ENCODE measurements around the gene TULP4.
A peak's percentile ranks its signal among the peaks of the same experiment; 100 is the strongest.

Gene TULP4

DNA sequence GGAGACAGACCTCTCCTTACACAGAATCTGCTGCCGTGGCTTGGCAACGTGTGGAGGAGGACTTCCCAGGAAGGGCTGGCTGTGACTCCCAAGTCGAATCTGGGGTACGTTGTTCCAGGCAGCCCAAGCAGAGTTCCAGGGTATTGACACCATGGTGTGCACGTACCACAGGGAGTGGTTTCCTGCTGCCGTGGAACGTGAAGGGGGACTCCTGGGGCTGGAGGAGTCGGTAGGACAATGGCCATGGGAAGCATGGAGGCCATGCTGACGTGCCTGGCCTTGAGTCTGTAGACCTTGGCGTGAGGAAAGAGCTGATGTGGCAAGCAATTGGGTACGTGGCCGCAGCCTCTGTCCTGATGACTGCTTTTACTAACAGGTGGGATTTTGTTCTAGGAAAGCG lies 119.3 kb downstream of the TULP4 start:
- H3K4me1 ChIP-seq (ENCODE audit: control insufficient read depth, insufficient read depth, low read length): peaks cover under 1% of the 10 kb centered on the region
- DNase-seq (ENCODE audit: low read depth): no peak
- H3K9ac ChIP-seq (ENCODE audit: low read length): no peak overlapping the region
- no peak overlapping the region for H3K4me3 ChIP-seq (ENCODE audit: low read length)
- no peaks in the 10 kb centered on the region for H3K9me3 ChIP-seq (ENCODE audit: control insufficient read depth, low read length)
- peaks cover 13% of the 10 kb centered on the region for H3K36me3 ChIP-seq (ENCODE audit: control insufficient read depth, insufficient read depth, low read length, severe bottlenecking)
- H3K27me3 ChIP-seq (replicated peaks; ENCODE audit: control insufficient read depth, insufficient read depth, low read length): no peaks in the 10 kb centered on the region

DNA sequence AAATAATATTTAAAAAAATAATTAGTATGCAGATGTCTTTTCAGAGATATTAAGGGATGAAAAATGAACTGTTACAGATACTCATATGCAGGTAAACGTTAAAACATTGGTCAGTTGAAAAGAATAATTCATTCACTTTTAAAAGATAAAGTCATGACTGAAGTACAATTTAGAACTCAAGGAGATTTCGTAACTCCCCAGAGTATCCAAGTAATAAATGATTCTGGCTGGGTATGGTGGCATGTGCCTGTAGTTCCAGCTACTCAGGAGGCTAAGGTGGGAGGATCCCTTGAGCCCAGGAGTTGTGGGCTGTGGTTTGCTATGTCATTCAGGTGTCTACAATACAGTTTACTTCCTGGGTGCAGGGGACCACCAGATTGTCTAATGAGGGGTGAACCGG lies 125.3 kb downstream of the TULP4 start:
- Histone ChIP-seq H3K27me3 (replicated peaks; ENCODE audit: control insufficient read depth, insufficient read depth, low read length) (no peaks in the 10 kb centered on the region), H3K36me3 (ENCODE audit: control insufficient read depth, insufficient read depth, low read length, severe bottlenecking) (peaks cover 13% of the 10 kb centered on the region), H3K9me3 (ENCODE audit: control insufficient read depth, low read length) (no peaks in the 10 kb centered on the region), H3K4me3 (ENCODE audit: low read length) (no peak overlapping the region), H3K4me1 (ENCODE audit: control insufficient read depth, insufficient read depth, low read length) (peaks cover 32% of the 10 kb centered on the region), H3K9ac (ENCODE audit: low read length) (no peak overlapping the region)
- peak; percentile 50 for DNase-seq (ENCODE audit: low read depth)

DNA sequence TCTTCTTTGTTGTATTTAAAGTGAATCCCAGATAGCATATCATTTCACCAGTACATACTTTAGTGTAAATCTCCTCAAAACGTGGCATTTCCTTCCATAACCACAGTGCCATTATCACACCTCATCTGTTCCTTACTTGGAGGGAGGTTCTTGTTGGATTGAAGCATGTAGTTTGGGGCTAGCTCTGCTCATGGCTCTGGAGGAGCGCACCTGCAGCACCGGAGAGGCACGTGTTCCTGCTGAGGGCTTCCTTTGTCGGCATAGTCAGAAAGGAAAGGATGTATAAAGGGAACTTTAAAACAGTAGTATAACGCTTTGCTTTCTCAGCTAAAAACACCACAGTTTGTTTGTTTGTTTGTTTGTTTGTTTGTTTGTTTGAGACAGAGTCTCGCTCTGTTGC lies 126.0 kb downstream of the TULP4 start:
- Histone ChIP-seq H3K9ac (ENCODE audit: low read length) (no peak overlapping the region), H3K4me1 (ENCODE audit: control insufficient read depth, insufficient read depth, low read length) (peaks cover 32% of the 10 kb centered on the region), H3K36me3 (ENCODE audit: control insufficient read depth, insufficient read depth, low read length, severe bottlenecking) (peaks cover 13% of the 10 kb centered on the region), H3K9me3 (ENCODE audit: control insufficient read depth, low read length) (no peaks in the 10 kb centered on the region), H3K27me3 (replicated peaks; ENCODE audit: control insufficient read depth, insufficient read depth, low read length) (no peaks in the 10 kb centered on the region), H3K4me3 (ENCODE audit: low read length) (no peak overlapping the region)
- no peak for DNase-seq (ENCODE audit: low read depth)

DNA sequence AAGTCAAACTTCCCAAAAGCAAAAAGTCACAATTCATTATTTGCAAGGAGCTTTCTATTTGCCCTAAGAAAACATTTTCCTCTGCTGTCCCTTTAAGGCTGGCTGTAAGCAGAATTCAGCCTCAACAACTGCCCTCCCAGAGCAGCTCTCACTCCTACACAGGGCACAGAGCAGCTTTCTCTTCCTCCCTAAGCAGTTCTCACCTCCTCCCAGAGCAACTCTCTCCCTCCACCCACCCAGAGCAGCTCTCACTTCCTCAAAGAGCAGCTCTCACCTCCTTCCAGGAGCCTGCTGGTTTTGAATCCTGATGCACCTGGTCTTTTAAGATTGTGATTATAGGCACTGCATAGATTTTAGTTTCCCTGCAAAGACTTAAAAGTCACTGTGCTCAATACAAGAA lies 127.0 kb downstream of the TULP4 start:
- no peak for DNase-seq (ENCODE audit: low read depth)
- H3K9ac ChIP-seq (ENCODE audit: low read length): no peak overlapping the region
- no peaks in the 10 kb centered on the region for H3K27me3 ChIP-seq (replicated peaks; ENCODE audit: control insufficient read depth, insufficient read depth, low read length)
- no peak overlapping the region for H3K4me3 ChIP-seq (ENCODE audit: low read length)
- peaks cover 32% of the 10 kb centered on the region for H3K4me1 ChIP-seq (ENCODE audit: control insufficient read depth, insufficient read depth, low read length)
- H3K36me3 ChIP-seq (ENCODE audit: control insufficient read depth, insufficient read depth, low read length, severe bottlenecking): peaks cover 13% of the 10 kb centered on the region
- H3K9me3 ChIP-seq (ENCODE audit: control insufficient read depth, low read length): no peaks in the 10 kb centered on the region

DNA sequence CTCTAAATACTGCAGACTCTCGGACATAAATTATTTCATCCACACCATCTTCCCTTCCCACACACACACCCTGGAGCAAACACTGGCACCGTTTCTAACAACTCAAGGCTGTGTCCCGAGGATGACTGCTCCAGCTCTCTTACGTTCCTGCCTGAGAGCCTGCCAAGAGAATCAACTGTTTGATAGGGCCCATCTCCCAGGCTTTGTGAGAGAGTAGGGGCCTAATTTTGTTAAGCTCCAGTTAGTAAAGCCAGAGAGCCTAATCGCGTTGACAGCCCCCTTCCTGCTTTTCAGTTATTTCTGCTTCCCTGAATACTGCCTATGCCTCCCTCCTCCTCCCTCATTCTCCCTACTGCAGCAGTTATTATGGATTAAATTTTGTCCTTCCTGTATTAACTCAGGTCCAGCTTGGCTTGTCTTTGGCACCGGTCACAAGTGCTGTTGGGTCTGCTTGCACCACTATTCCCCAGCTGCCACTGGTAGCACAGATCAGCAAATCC lies 129.5 kb downstream of the TULP4 start:
- H3K9me3 ChIP-seq (ENCODE audit: control insufficient read depth, low read length): no peaks in the 10 kb centered on the region
- no peaks in the 10 kb centered on the region for H3K27me3 ChIP-seq (replicated peaks; ENCODE audit: control insufficient read depth, insufficient read depth, low read length)
- no peak for DNase-seq (ENCODE audit: low read depth)
- peak overlapping the region; percentile 12 for H3K9ac ChIP-seq (ENCODE audit: low read length)
- H3K4me1 ChIP-seq (ENCODE audit: control insufficient read depth, insufficient read depth, low read length): peaks cover 30% of the 10 kb centered on the region
- no peak overlapping the region for H3K4me3 ChIP-seq (ENCODE audit: low read length)
- no peaks in the 10 kb centered on the region for H3K36me3 ChIP-seq (ENCODE audit: control insufficient read depth, insufficient read depth, low read length, severe bottlenecking)

DNA sequence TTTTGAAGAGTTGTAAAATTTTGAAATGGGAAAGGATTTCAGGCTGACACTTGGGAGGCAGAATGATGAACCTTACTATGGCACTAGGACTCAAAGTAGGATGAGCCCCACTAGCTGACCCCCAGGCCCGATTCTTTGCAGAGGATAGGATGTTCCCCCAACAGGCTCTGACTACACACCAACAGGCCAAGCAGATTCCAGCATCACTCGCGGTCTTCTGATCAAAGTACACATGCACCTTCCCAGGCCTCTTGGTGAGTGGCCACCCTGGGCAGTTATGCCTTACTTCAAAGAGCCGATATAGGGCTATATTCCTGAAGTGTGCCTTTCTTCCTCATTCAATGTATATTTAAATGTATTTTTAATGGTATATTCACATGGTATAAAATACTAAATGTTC lies 130.0 kb downstream of the TULP4 start:
- H3K4me1 ChIP-seq (ENCODE audit: control insufficient read depth, insufficient read depth, low read length): peaks cover 25% of the 10 kb centered on the region
- no peaks in the 10 kb centered on the region for H3K9me3 ChIP-seq (ENCODE audit: control insufficient read depth, low read length)
- H3K9ac ChIP-seq (ENCODE audit: low read length): no peak overlapping the region
- no peaks in the 10 kb centered on the region for H3K27me3 ChIP-seq (replicated peaks; ENCODE audit: control insufficient read depth, insufficient read depth, low read length)
- no peaks in the 10 kb centered on the region for H3K36me3 ChIP-seq (ENCODE audit: control insufficient read depth, insufficient read depth, low read length, severe bottlenecking)
- H3K4me3 ChIP-seq (ENCODE audit: low read length): no peak overlapping the region
- DNase-seq (ENCODE audit: low read depth): no peak

DNA sequence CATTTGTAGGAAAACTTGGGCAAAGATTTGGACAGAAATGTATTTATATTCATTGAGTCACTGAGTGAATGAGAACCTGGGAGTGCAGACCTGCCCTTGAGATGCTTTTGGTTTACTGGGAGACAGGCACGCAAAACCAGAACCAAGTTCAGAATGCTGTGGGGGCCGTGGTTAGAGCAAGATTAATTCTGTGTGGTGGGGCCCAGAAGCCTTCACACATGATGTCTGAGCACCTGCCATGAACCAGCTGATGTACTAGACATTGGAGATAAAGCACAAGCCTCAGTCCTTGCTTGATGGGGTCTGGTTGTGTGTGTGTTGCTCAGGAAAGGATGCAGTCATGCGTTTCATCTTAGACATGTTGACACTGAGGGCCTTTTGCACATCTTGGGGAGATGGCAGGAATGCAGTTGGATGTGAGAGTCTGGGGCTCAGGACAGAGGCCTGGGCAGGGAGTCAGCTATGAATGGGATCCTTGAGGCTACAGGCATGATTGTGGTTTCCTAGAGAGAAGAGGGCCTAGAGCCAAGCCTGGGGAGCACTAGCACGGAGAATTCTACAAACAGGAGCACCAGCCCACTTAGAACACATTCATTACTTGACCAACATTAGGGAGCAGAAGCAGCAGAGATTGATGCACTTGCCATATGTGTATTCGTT lies 133.3 kb downstream of the TULP4 start:
- Histone ChIP-seq H3K4me3 (ENCODE audit: low read length) (no peak overlapping the region), H3K4me1 (ENCODE audit: control insufficient read depth, insufficient read depth, low read length) (peaks cover 14% of the 10 kb centered on the region)
- DNase-seq (ENCODE audit: low read depth): no peak

DNA sequence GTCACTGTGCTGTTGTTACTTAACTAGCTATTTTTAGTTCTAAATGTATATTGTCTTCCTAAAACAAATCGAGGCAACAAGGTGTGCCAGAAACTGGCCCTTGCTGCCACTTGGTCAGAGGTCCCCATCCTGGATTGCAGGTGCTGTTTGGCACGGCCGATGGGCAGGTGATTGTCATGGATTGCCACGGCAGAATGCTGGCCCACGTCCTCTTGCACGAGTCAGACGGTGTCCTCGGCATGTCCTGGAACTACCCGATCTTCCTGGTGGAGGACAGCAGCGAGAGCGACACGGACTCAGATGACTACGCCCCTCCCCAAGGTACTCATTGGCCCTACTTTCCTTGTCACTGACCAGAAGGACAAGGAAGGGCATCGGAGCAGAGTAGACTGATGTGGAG lies 136.6 kb downstream of the TULP4 start:
- H3K9me3 ChIP-seq (ENCODE audit: control insufficient read depth, low read length): no peaks in the 10 kb centered on the region
- H3K27me3 ChIP-seq (replicated peaks; ENCODE audit: control insufficient read depth, insufficient read depth, low read length): no peaks in the 10 kb centered on the region
- DNase-seq (ENCODE audit: low read depth): no peak
- H3K36me3 ChIP-seq (ENCODE audit: control insufficient read depth, insufficient read depth, low read length, severe bottlenecking): peaks cover 22% of the 10 kb centered on the region
- H3K9ac ChIP-seq (ENCODE audit: low read length): no peak overlapping the region
- H3K4me3 ChIP-seq (ENCODE audit: low read length): no peak overlapping the region
- H3K4me1 ChIP-seq (ENCODE audit: control insufficient read depth, insufficient read depth, low read length): no peaks in the 10 kb centered on the region

More for the DNA sequence above, 133.3 kb downstream of the TULP4 start:
- Histone ChIP-seq H3K27me3 (replicated peaks; ENCODE audit: control insufficient read depth, insufficient read depth, low read length) (no peaks in the 10 kb centered on the region), H3K9me3 (ENCODE audit: control insufficient read depth, low read length) (no peaks in the 10 kb centered on the region), H3K9ac (ENCODE audit: low read length) (no peak overlapping the region), H3K36me3 (ENCODE audit: control insufficient read depth, insufficient read depth, low read length, severe bottlenecking) (peaks cover 10% of the 10 kb centered on the region)

DNA sequence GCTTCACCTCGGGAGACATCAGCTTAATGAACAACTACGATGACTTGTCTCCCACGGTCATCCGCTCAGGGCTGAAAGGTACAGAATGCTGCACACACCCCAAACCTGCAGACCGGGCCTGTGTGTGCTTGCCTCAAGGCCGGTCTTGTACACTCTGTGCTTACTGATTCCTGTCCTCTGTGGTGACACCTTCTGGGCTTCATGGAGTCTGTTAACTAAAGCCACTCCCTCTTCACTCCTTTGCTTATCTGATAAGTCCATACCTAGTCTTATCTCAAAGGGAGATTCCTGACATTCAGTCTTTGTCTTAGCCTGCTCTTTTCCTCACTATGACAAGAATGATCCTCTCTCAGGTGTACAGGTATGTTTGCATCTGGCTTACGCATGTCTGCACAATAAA lies 139.9 kb downstream of the TULP4 start:
- Histone ChIP-seq H3K9ac (ENCODE audit: low read length) (no peak overlapping the region), H3K4me3 (ENCODE audit: low read length) (no peak overlapping the region)

DNA sequence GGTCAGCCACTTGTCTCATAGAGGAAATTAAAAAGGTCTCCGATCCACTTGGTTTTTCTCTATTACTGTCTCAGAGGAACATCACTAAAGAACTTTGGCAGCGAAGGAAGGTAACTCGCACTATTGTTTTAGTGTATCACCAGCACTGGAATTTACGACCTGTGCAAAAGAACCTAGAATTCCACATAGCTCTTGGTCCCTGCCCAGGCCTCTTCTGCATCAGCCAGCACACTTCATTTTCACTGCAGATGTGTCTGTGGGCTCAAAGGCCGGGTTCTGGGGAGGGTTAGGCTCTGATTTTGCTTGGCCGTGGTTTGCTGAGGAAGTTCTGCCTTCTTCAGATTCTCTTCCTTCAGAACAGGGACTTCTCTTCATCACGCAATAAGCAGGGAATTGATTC lies 144.9 kb downstream of the TULP4 start:
- H3K9ac ChIP-seq (ENCODE audit: low read length): no peak overlapping the region
- peaks cover 25% of the 10 kb centered on the region for H3K36me3 ChIP-seq (ENCODE audit: control insufficient read depth, insufficient read depth, low read length, severe bottlenecking)
- no peaks in the 10 kb centered on the region for H3K9me3 ChIP-seq (ENCODE audit: control insufficient read depth, low read length)
- H3K27me3 ChIP-seq (replicated peaks; ENCODE audit: control insufficient read depth, insufficient read depth, low read length): no peaks in the 10 kb centered on the region
- H3K4me3 ChIP-seq (ENCODE audit: low read length): no peak overlapping the region
- no peak for DNase-seq (ENCODE audit: low read depth)
- H3K4me1 ChIP-seq (ENCODE audit: control insufficient read depth, insufficient read depth, low read length): peaks cover 5% of the 10 kb centered on the region

More for the DNA sequence above, 139.9 kb downstream of the TULP4 start:
- DNase-seq (ENCODE audit: low read depth): no peak
- Histone ChIP-seq H3K9me3 (ENCODE audit: control insufficient read depth, low read length) (no peaks in the 10 kb centered on the region), H3K36me3 (ENCODE audit: control insufficient read depth, insufficient read depth, low read length, severe bottlenecking) (peaks cover 27% of the 10 kb centered on the region), H3K27me3 (replicated peaks; ENCODE audit: control insufficient read depth, insufficient read depth, low read length) (no peaks in the 10 kb centered on the region), H3K4me1 (ENCODE audit: control insufficient read depth, insufficient read depth, low read length) (no peaks in the 10 kb centered on the region)

DNA sequence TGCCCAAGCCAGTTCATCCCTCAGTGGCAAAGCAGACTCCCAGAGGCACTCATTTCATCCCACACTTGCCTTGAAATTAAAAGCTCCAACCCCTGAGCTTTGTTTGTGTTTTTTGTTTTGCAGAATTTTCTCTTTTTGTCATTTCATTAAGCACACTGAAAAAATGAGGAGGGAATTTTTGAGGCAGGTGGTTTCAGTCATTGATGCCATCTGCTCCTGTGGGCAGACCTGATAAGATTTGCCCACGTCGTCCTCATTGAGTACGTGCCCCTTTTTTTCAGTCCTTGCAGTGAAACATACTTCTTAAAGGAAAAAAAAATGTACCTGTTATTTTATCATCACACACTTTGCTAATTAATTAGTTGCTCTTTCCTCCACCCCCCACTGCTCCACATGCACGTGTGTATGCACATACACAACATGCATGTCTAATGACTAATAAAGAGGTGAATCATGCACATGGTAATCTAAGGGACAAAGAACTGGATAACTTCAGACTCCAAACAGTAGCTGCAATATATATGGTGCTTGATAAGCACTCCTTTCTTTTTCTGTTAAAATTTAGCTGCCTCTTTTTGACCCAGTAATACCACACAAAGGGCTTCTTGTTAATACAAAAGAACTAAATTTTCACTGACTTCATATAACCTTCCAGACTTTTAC lies 145.5 kb downstream of the TULP4 start:
- Histone ChIP-seq H3K36me3 (ENCODE audit: control insufficient read depth, insufficient read depth, low read length, severe bottlenecking) (peaks cover 19% of the 10 kb centered on the region), H3K27me3 (replicated peaks; ENCODE audit: control insufficient read depth, insufficient read depth, low read length) (no peaks in the 10 kb centered on the region), H3K4me1 (ENCODE audit: control insufficient read depth, insufficient read depth, low read length) (peaks cover 5% of the 10 kb centered on the region), H3K9me3 (ENCODE audit: control insufficient read depth, low read length) (no peaks in the 10 kb centered on the region), H3K4me3 (ENCODE audit: low read length) (no peak overlapping the region), H3K9ac (ENCODE audit: low read length) (no peak overlapping the region)
- no peak for DNase-seq (ENCODE audit: low read depth)

Data from adipocyte (in vitro differentiated cells).